ENCODE data around the gene ZNF507. TPM values are rescaled to one million over a fixed set of nuclear protein-coding genes. Genes with fewer than 3 reads are reported as not detected.

The ZNF507 gene
- polyA plus RNA-seq, 1 donor (not counting 4 experiments of a cell fraction or from before 2014, with no cell fraction given) = 10.2 TPM

- no peaks in the 10 kb centered on the region for H3K27me3 ChIP-seq (ENCODE audit: control insufficient read depth, extremely low read depth, insufficient read depth, low read length)
- no peaks in the 10 kb centered on the region for H3K36me3 ChIP-seq (ENCODE audit: control insufficient read depth in 2 of 2, extremely low read depth in 1 of 2, insufficient read depth in 2 of 2, low read length in 2 of 2)
- no peak overlapping the region for H3K4me2 ChIP-seq (ENCODE audit: control insufficient read depth, extremely low read depth, insufficient read depth, low read depth, low read length)
- H4K20me1 ChIP-seq (ENCODE audit: control insufficient read depth, extremely low read depth, insufficient read depth, low read length) = no peaks in the 10 kb centered on the region
- peaks cover 4% of the 10 kb centered on the region for H3K4me1 ChIP-seq (ENCODE audit: control insufficient read depth, extremely low read depth, insufficient read depth, low read length)
- no peak overlapping the region for H2AFZ ChIP-seq (ENCODE audit: control insufficient read depth, low read length)
- no peak overlapping the region for H3K9ac ChIP-seq (ENCODE audit: control insufficient read depth, extremely low read depth, insufficient read depth, low read length)
- no peak overlapping the region for H3K27ac ChIP-seq (ENCODE audit: control insufficient read depth, insufficient read depth, low read length)
- TF ChIP-seq, protein P1, sequence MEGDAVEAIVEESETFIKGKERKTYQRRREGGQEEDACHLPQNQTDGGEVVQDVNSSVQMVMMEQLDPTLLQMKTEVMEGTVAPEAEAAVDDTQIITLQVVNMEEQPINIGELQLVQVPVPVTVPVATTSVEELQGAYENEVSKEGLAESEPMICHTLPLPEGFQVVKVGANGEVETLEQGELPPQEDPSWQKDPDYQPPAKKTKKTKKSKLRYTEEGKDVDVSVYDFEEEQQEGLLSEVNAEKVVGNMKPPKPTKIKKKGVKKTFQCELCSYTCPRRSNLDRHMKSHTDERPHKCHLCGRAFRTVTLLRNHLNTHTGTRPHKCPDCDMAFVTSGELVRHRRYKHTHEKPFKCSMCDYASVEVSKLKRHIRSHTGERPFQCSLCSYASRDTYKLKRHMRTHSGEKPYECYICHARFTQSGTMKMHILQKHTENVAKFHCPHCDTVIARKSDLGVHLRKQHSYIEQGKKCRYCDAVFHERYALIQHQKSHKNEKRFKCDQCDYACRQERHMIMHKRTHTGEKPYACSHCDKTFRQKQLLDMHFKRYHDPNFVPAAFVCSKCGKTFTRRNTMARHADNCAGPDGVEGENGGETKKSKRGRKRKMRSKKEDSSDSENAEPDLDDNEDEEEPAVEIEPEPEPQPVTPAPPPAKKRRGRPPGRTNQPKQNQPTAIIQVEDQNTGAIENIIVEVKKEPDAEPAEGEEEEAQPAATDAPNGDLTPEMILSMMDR (optimal IDR thresholded peaks at IDR 0.05 in 1 of 3, IDR thresholded peaks at IDR 0.05 in 1 of 3, conservative IDR thresholded peaks at IDR 0.05 in 1 of 3; ENCODE audit: extremely low read depth in 1 of 3, insufficient read depth in 2 of 3, low read length in 3 of 3) = no peak
- TF ChIP-seq EZH2 (IDR thresholded peaks at IDR 0.05; ENCODE audit: low read length) = no peak
- no peaks in the 10 kb centered on the region for H3K79me2 ChIP-seq (ENCODE audit: control insufficient read depth, insufficient read depth, low read length)
- H3K9me1 ChIP-seq (ENCODE audit: control insufficient read depth, extremely low read depth, insufficient read depth, low read length) = no peaks in the 10 kb centered on the region
- no peak overlapping the region for H3K4me3 ChIP-seq (ENCODE audit: control insufficient read depth in 2 of 3, extremely low read depth in 1 of 3, insufficient read depth in 2 of 3, low read depth in 1 of 3, low read length in 3 of 3)
- no peaks in the 10 kb centered on the region for H3K9me3 ChIP-seq (ENCODE audit: control insufficient read depth, low read depth, low read length)
- DNase-seq (ENCODE audit: low read depth, low spot score) (no peak), FAIRE-seq (no peak)
- dilution Hi-C loops (cut with MboI; ENCODE audit: extremely low pct_ligation_motif_present, low sequenced_read_pairs) = no loop called here
These were observed 47.5 kb downstream of the ZNF507 start for GRCh38 chr19:32392901-32393300.

GRCh38 chr19:32396046-32396652, 50.7 kb downstream of the ZNF507 start:
- Histone ChIP-seq H3K9me3 (ENCODE audit: control insufficient read depth, low read depth, low read length) (no peaks in the 10 kb centered on the region), H3K36me3 (ENCODE audit: control insufficient read depth in 2 of 2, extremely low read depth in 1 of 2, insufficient read depth in 2 of 2, low read length in 2 of 2) (no peaks in the 10 kb centered on the region), H3K9me1 (ENCODE audit: control insufficient read depth, extremely low read depth, insufficient read depth, low read length) (no peaks in the 10 kb centered on the region), H3K27ac (ENCODE audit: control insufficient read depth, insufficient read depth, low read length) (no peak overlapping the region), H3K79me2 (ENCODE audit: control insufficient read depth, insufficient read depth, low read length) (no peaks in the 10 kb centered on the region), H3K4me3 (ENCODE audit: control insufficient read depth in 2 of 3, extremely low read depth in 1 of 3, insufficient read depth in 2 of 3, low read depth in 1 of 3, low read length in 3 of 3) (no peak overlapping the region), H3K4me1 (ENCODE audit: control insufficient read depth, extremely low read depth, insufficient read depth, low read length) (peaks cover 5% of the 10 kb centered on the region), H3K9ac (ENCODE audit: control insufficient read depth, extremely low read depth, insufficient read depth, low read length) (no peak overlapping the region), H3K4me2 (ENCODE audit: control insufficient read depth, extremely low read depth, insufficient read depth, low read depth, low read length) (no peak overlapping the region), H3K27me3 (ENCODE audit: control insufficient read depth, extremely low read depth, insufficient read depth, low read length) (no peaks in the 10 kb centered on the region), H2AFZ (ENCODE audit: control insufficient read depth, low read length) (no peak overlapping the region), H4K20me1 (ENCODE audit: control insufficient read depth, extremely low read depth, insufficient read depth, low read length) (no peaks in the 10 kb centered on the region)
- DNase-seq (ENCODE audit: low read depth, low spot score) (no peak), FAIRE-seq (no peak)
- TF ChIP-seq, protein P1 (optimal IDR thresholded peaks at IDR 0.05 in 1 of 3, IDR thresholded peaks at IDR 0.05 in 1 of 3, conservative IDR thresholded peaks at IDR 0.05 in 1 of 3; ENCODE audit: extremely low read depth in 1 of 3, insufficient read depth in 2 of 3, low read length in 3 of 3) = no peak
- no peak for TF ChIP-seq EZH2 (IDR thresholded peaks at IDR 0.05; ENCODE audit: low read length)
- dilution Hi-C loops (cut with MboI; ENCODE audit: extremely low pct_ligation_motif_present, low sequenced_read_pairs) = no loop called here

Measured in keratinocyte (primary cell).